Sigmoid colon (tissue), 4 donors: ENCODE measurements around the gene VGF.

ENCODE experiments used
- EP300 ChIP-seq, 4 donors: sonication (generic); formaldehyde crosslinking; IDR thresholded peaks; one replicate each; pipeline ENCODE4 v1.6.1; 2017; ENCODE audit warnings: antibody characterized with exemption in 4 of 4
- POLR2A ChIP-seq, 2 donors: fragments of 450-650 bp; IDR thresholded peaks; one replicate each; pipeline ENCODE4 v1.6.1; 2016; ENCODE audit warnings: antibody characterized with exemption in 2 of 2, mild to moderate bottlenecking in 2 of 2, moderate library complexity in 2 of 2
- POLR2AphosphoS5 ChIP-seq, 4 donors: sonication (generic); formaldehyde crosslinking; IDR thresholded peaks; one replicate each; pipeline ENCODE4 v1.6.1; 2017; ENCODE audit warnings: antibody characterized with exemption in 4 of 4
- TF ChIP-seq, protein P1 (sequence below), 4 experiments: fragments of 450-650 bp in 3 of 4; fragments of 200-600 bp in 1 of 4; IDR thresholded peaks; one replicate each; pipeline ENCODE4 v1.5.1; 2016 to 2019; ENCODE audit warnings: antibody characterized with exemption in 4 of 4, mild to moderate bottlenecking in 3 of 4, moderate library complexity in 2 of 4

DNA sequence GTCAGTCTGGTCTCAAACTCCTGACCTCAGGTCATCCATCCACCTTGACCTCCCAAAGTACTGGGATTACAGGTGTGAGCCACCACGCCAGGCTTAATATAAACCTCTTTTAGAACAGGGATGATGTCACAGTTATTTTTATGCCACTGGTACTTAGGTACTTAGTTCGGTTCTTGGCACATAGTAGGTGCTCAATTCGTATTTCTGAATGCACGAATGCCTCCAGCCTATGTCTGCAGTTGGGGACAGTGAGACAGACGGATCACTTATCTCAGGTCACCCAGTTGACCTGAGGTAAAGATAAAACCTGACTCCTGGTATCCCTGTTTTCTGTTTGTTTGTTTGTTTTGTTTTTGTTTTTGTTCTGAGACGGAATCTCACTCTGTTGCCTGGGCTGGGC is 20.8 kb upstream of the VGF start:
- TF ChIP-seq POLR2A (IDR thresholded peaks at IDR 0.05) (no peak), EP300 (IDR thresholded peaks at IDR 0.05) (no peak), POLR2AphosphoS5 (IDR thresholded peaks at IDR 0.05) (no peak)
- TF ChIP-seq, protein P1, sequence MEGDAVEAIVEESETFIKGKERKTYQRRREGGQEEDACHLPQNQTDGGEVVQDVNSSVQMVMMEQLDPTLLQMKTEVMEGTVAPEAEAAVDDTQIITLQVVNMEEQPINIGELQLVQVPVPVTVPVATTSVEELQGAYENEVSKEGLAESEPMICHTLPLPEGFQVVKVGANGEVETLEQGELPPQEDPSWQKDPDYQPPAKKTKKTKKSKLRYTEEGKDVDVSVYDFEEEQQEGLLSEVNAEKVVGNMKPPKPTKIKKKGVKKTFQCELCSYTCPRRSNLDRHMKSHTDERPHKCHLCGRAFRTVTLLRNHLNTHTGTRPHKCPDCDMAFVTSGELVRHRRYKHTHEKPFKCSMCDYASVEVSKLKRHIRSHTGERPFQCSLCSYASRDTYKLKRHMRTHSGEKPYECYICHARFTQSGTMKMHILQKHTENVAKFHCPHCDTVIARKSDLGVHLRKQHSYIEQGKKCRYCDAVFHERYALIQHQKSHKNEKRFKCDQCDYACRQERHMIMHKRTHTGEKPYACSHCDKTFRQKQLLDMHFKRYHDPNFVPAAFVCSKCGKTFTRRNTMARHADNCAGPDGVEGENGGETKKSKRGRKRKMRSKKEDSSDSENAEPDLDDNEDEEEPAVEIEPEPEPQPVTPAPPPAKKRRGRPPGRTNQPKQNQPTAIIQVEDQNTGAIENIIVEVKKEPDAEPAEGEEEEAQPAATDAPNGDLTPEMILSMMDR (IDR thresholded peaks at IDR 0.05): no peak
